Immature natural killer cell (primary cell): ENCODE measurements around the gene ICOS. TPM values are rescaled to one million over a fixed set of nuclear protein-coding genes. Genes with fewer than 3 reads are reported as not detected.
"Not testable (repeated sequence)": the region's sequence is repeated elsewhere in the genome, so short reads cannot be mapped to it uniquely, and the experiment has no call there.

Experiments
- DNase-seq, 3 donors: peaks; one replicate each; pipeline ENCODE4 v3.0.0; 2022; ENCODE audit warnings: mixed read lengths in 1 of 3
- H3K27ac Mint-ChIP-seq, 6 donors: one replicate each; pipeline ENCODE4 v1.8.0; 2020; ENCODE audit warnings: mixed read lengths in 6 of 6, mild to moderate bottlenecking in 5 of 6, inconsistent platforms in 4 of 6, moderate library complexity in 3 of 6
- H3K27me3 Mint-ChIP-seq, 3 donors: one replicate each; pipeline ENCODE4 v1.8.0; 2020 to 2021; ENCODE audit warnings: low read depth in 3 of 3, mild to moderate bottlenecking in 3 of 3, mixed read lengths in 3 of 3, moderate library complexity in 3 of 3, inconsistent platforms in 1 of 3
- H3K36me3 Mint-ChIP-seq, 3 donors: one replicate each; pipeline ENCODE4 v1.8.0; 2020; ENCODE audit warnings: mixed read lengths in 3 of 3, inconsistent platforms in 2 of 3, mild to moderate bottlenecking in 2 of 3
- H3K4me1 Mint-ChIP-seq, 2 donors: one replicate each; pipeline ENCODE4 v1.8.0; 2020; ENCODE audit warnings: inconsistent platforms in 2 of 2, mild to moderate bottlenecking in 2 of 2, mixed read lengths in 2 of 2, moderate library complexity in 1 of 2
- H3K4me3 Mint-ChIP-seq, 5 donors: one replicate each; pipeline ENCODE4 v1.8.0; 2020; ENCODE audit warnings: mild to moderate bottlenecking in 5 of 5, mixed read lengths in 5 of 5, inconsistent platforms in 3 of 5, moderate library complexity in 3 of 5
- H3K9me3 Mint-ChIP-seq, 6 donors: one replicate each; pipeline ENCODE4 v1.8.0; 2020; ENCODE audit warnings: mild to moderate bottlenecking in 6 of 6, mixed read lengths in 6 of 6, inconsistent platforms in 4 of 6, moderate library complexity in 3 of 6
- polyA plus RNA-seq, 3 donors: library from polyadenylated mRNA; unstranded; fragments of 300-500 nt; fragmentation: Illumina TruSeq; gene quantifications; one replicate each; pipeline ENCODE4 v1.2.3, GENCODE V29; 2021

Gene ICOS
- polyA plus RNA-seq, 3 donors from 2014 or later = 0.13 to 0.97 (median 0.80) TPM

- H3K36me3 Mint-ChIP-seq, H3K4me3 Mint-ChIP-seq, H3K9me3 Mint-ChIP-seq, H3K27me3 Mint-ChIP-seq, H3K4me1 Mint-ChIP-seq, DNase-seq, H3K27ac Mint-ChIP-seq: not testable (repeated sequence)
Measured at GRCh38 chr2:203965190-203965589, 28.6 kb downstream of the ICOS start.

DNA sequence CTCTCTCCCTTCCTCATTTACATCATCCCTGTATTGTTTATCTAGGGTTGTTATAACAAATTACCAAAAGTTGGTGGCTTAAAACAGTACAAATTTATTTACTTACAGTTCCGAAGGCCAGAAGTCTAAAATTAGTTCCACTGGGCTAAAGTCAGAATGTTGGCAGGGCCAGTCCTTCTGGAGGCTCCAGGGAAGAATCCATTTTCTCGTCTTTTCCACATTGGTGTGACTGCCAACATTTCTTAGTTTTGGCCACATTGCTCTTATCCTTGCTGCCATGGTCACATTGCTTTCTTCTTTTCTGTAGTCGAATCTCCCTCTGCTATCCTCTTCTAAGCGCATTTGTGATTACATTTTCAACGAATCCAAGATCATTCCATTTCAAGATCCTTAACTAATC is 34.7 kb downstream of the ICOS start:
- Mint-ChIP-seq H3K36me3 (no peaks in the 10 kb centered on the region), H3K4me1 (no peaks in the 10 kb centered on the region), H3K27ac (no peak overlapping the region), H3K27me3 (peaks cover 0 to 6% (median 0%) of the 10 kb centered on the region in 3 donors), H3K4me3 (no peak overlapping the region), H3K9me3 (peaks cover 0 to 3% (median 0%) of the 10 kb centered on the region in 6 donors)
- no peak for DNase-seq

- Mint-ChIP-seq H3K27ac (no peak overlapping the region), H3K4me3 (no peak overlapping the region), H3K36me3 (no peaks in the 10 kb centered on the region), H3K9me3 (peaks cover 0 to 3% (median 0%) of the 10 kb centered on the region in 6 donors), H3K27me3 (peaks cover 0 to 6% (median 0%) of the 10 kb centered on the region in 3 donors), H3K4me1 (no peaks in the 10 kb centered on the region)
- DNase-seq = no peak
Measured at GRCh38 chr2:203972066-203972465, 35.5 kb downstream of the ICOS start.

GRCh38 chr2:203973000-203973399 is 36.4 kb downstream of the ICOS start:
- Mint-ChIP-seq H3K27ac (no peak overlapping the region), H3K27me3 (peaks cover 0 to 4% (median 0%) of the 10 kb centered on the region in 3 donors), H3K9me3 (peaks cover 0 to 3% (median 0%) of the 10 kb centered on the region in 6 donors), H3K36me3 (no peaks in the 10 kb centered on the region), H3K4me3 (no peak overlapping the region), H3K4me1 (no peaks in the 10 kb centered on the region)
- DNase-seq = no peak

GRCh38 chr2:203973676-203974075 is 37.1 kb downstream of the ICOS start:
- H3K27me3 Mint-ChIP-seq = peaks cover 0 to 4% (median 0%) of the 10 kb centered on the region in 3 donors
- no peak overlapping the region for H3K27ac Mint-ChIP-seq
- no peak for DNase-seq
- H3K36me3 Mint-ChIP-seq = no peaks in the 10 kb centered on the region
- peaks cover 0 to 3% (median 0%) of the 10 kb centered on the region in 6 donors for H3K9me3 Mint-ChIP-seq
- H3K4me1 Mint-ChIP-seq = no peaks in the 10 kb centered on the region
- H3K4me3 Mint-ChIP-seq = no peak overlapping the region

GRCh38 chr2:203975912-203976311 is 39.3 kb downstream of the ICOS start:
- no peaks in the 10 kb centered on the region for H3K4me1 Mint-ChIP-seq
- no peak overlapping the region for H3K4me3 Mint-ChIP-seq
- peaks cover 0 to 4% (median 0%) of the 10 kb centered on the region in 3 donors for H3K27me3 Mint-ChIP-seq
- H3K9me3 Mint-ChIP-seq = peaks cover 0 to 3% (median 0%) of the 10 kb centered on the region in 6 donors
- H3K27ac Mint-ChIP-seq = no peak overlapping the region
- H3K36me3 Mint-ChIP-seq = no peaks in the 10 kb centered on the region
- DNase-seq = no peak

- H3K27ac Mint-ChIP-seq = no peak overlapping the region
- no peaks in the 10 kb centered on the region for H3K36me3 Mint-ChIP-seq
- no peak overlapping the region for H3K4me3 Mint-ChIP-seq
- H3K4me1 Mint-ChIP-seq = no peaks in the 10 kb centered on the region
- H3K27me3 Mint-ChIP-seq = peaks cover 0 to 5% (median 2%) of the 10 kb centered on the region in 3 donors
- no peak for DNase-seq
- no peaks in the 10 kb centered on the region for H3K9me3 Mint-ChIP-seq
Measured at GRCh38 chr2:203982276-203982675, 45.7 kb downstream of the ICOS start.

DNA sequence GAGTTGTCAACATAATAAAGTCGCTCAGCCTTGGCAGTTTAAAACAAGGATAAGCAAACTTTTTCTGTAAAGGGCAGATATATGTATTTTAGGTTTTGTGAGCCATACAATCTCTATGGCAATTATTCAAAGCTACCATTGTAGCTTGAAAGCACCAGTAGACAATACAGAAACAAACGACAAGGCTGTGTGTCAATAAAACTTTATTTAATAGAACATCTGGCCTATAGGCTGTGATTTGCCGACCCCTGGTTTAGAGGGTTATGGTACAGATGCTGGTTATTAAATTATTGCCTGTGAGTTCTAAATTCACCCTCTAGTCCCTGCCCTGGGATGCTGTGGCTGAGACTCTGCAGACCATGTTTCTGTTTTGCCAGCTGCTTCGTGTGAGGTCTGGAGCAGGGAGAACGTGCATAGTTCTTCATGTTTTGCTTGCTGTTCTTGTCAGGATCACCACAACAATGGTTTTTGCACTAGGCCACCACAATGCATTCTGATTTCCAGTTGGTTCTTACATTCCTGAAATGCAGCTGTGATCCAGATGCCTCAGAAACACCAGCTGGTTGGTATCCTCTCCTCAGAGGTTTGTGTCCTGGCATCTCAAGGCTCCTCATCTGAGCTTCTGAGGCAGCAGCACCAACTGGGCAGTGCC is 46.6 kb downstream of the ICOS start:
- no peak overlapping the region for H3K27ac Mint-ChIP-seq
- peaks cover 0 to 5% (median 2%) of the 10 kb centered on the region in 3 donors for H3K27me3 Mint-ChIP-seq
- no peak for DNase-seq
- H3K9me3 Mint-ChIP-seq = no peaks in the 10 kb centered on the region
- H3K4me3 Mint-ChIP-seq = no peak overlapping the region
- H3K36me3 Mint-ChIP-seq = no peaks in the 10 kb centered on the region
- no peaks in the 10 kb centered on the region for H3K4me1 Mint-ChIP-seq

GRCh38 chr2:203985978-203986377 is 49.4 kb downstream of the ICOS start:
- not testable (repeated sequence) for H3K36me3 Mint-ChIP-seq, H3K4me1 Mint-ChIP-seq, H3K27ac Mint-ChIP-seq, DNase-seq, H3K4me3 Mint-ChIP-seq, H3K9me3 Mint-ChIP-seq, H3K27me3 Mint-ChIP-seq

DNA sequence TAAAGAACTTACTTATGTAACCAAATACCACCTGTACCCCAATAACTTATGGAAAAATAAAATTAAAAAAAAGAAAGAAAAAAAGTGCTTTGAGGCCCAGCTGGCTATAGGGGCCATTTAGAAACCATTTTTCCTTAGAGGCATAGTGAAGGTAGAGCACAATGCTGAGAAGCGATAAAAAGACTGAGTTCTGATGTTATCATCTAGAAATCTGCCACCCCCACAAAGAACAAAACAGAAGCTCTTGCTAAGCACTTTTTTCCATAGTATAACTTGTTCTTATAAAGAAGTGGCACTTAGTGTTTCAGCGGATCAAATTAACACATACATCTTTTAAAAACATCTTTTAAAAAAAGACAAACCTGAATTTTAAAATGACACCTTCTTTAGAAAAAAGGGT is 51.4 kb downstream of the ICOS start:
- no peak for DNase-seq
- no peak overlapping the region for H3K27ac Mint-ChIP-seq

DNA sequence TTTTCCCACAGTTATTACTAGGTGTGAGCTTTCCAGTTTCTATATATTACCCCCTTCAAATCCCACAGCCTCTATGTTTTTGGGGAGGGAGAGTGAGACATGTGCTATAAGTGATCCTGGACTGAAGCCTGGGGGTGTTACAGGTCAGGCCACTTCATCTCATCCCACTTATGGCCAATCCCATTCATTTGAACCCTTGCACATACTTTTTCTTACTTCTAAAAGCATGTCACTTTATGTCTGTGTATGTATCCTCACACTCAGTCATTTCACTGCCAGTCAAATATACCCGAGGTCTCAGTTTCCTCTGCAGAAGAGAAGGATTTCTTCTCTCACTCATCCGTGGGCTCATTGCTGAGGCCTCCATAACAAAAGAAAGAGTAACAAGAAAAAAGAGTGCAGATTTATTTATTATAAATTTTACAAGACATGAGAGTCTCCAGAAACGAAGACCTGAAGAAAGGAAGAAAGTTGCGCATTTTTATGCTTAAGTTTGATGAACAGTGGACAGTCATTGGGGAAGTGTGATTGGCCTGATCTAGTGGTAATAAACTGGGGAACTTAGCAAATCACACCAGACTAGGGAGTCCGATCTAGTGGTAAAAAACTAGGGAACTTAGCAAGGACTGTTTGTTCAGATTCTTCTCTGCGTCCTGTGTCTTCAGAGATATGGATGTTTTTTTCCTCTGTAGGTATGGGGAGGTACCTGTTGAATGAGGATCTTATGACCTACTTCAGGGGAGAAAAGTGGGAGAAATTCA is 52.1 kb downstream of the ICOS start:
- no peaks in the 10 kb centered on the region for H3K9me3 Mint-ChIP-seq
- no peak for DNase-seq
- no peaks in the 10 kb centered on the region for H3K36me3 Mint-ChIP-seq
- H3K4me1 Mint-ChIP-seq = no peaks in the 10 kb centered on the region
- peaks cover 0 to 3% (median 2%) of the 10 kb centered on the region in 3 donors for H3K27me3 Mint-ChIP-seq
- H3K4me3 Mint-ChIP-seq = no peak overlapping the region
- no peak overlapping the region for H3K27ac Mint-ChIP-seq

More for the DNA sequence above, 51.4 kb downstream of the ICOS start:
- Mint-ChIP-seq H3K36me3 (no peaks in the 10 kb centered on the region), H3K4me3 (no peak overlapping the region), H3K4me1 (no peaks in the 10 kb centered on the region), H3K9me3 (no peaks in the 10 kb centered on the region), H3K27me3 (peaks cover 0 to 3% (median 2%) of the 10 kb centered on the region in 3 donors)

DNA sequence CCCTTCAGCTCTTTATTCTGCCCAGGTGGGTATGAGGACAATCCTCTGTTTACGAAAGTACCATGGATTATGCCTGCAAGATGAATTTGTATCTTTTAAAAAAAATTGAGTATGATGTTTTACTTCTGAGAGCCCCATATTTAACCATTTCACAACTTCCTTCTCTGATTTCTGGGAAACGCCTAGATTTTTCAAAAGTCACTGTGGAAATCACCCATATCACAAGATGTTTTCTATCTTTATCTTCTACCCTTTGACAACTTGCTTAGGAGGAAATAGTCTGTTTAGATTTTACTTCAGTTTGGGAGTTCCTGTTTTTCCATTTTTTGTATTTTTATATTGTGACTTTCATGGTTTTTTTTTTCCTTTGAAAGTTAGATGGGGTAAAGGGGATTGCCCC is 53.0 kb downstream of the ICOS start:
- Mint-ChIP-seq H3K4me1 (peaks cover 0 to 3% of the 10 kb centered on the region in 2 donors), H3K4me3 (no peak overlapping the region), H3K9me3 (no peaks in the 10 kb centered on the region), H3K27ac (no peak overlapping the region), H3K36me3 (no peaks in the 10 kb centered on the region), H3K27me3 (peaks cover 0 to 3% (median 2%) of the 10 kb centered on the region in 3 donors)
- DNase-seq = no peak

GRCh38 chr2:203992509-203992908 is 55.9 kb downstream of the ICOS start:
- H3K9me3 Mint-ChIP-seq = no peaks in the 10 kb centered on the region
- peaks cover 0 to 3% (median 0%) of the 10 kb centered on the region in 3 donors for H3K27me3 Mint-ChIP-seq
- H3K4me3 Mint-ChIP-seq = no peak overlapping the region
- H3K27ac Mint-ChIP-seq = no peak overlapping the region
- no peaks in the 10 kb centered on the region for H3K36me3 Mint-ChIP-seq
- peaks cover 0 to 12% of the 10 kb centered on the region in 2 donors for H3K4me1 Mint-ChIP-seq
- DNase-seq = no peak

DNA sequence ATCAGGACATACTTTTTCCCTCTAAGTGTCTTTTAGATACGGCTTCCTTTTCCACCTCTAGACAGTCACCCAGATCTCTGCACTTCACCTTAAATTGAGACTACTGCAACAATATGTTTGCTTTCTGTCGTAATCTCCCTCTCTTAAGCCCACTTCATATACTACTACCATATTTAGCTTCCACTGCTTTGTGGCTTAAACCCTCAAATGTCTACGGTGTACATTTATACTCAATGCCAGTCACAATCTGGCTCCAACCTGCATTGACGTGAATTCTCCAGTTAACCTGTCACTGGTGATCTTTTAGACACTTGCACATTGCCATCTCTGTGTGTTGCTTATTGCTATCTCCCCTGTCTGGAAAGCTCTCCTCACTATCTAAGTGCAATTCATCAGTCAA is 56.4 kb downstream of the ICOS start:
- H3K4me1 Mint-ChIP-seq = peaks cover 4 to 12% of the 10 kb centered on the region in 2 donors
- no peaks in the 10 kb centered on the region for H3K36me3 Mint-ChIP-seq
- H3K27ac Mint-ChIP-seq = no peak overlapping the region
- H3K4me3 Mint-ChIP-seq = no peak overlapping the region
- H3K27me3 Mint-ChIP-seq = peaks cover 0 to 3% (median 0%) of the 10 kb centered on the region in 3 donors
- DNase-seq = no peak
- no peaks in the 10 kb centered on the region for H3K9me3 Mint-ChIP-seq
